ENCODE data around the gene PARP9. TPM values are rescaled to one million over a fixed set of nuclear protein-coding genes. Genes with fewer than 3 reads are reported as not detected.
"Not testable (repeated sequence)": the region's sequence is repeated elsewhere in the genome, so short reads cannot be mapped to it uniquely, and the experiment has no call there.

Gene PARP9
- total RNA-seq, 1 donor from 2014 or later = 33.9 TPM

GRCh38 chr3:122577409-122578031 is 13.4 kb upstream of the PARP9 start, which contains the start of gene PARP15:
Gene PARP15 (plus strand): TSS chr3:122577650. CDS start chr3:122577668, 18 bp downstream.
- intact Hi-C loops (cut with DNase I) = no loop called here
- ATAC-seq (peak; percentile 67), DNase-seq (ENCODE audit: low spot score) (no peak)

GRCh38 chr3:122576174-122576940 is 12.3 kb upstream of the PARP9 start:
- ATAC-seq (no peak), DNase-seq (ENCODE audit: low spot score) (no peak)
- intact Hi-C loops (cut with DNase I) = no loop called here

GRCh38 chr3:122572940-122573412 is 8.9 kb upstream of the PARP9 start:
- ATAC-seq (peak; percentile 21), DNase-seq (ENCODE audit: low spot score) (no peak)
- intact Hi-C loops (cut with DNase I) = no loop called here

GRCh38 chr3:122568755-122569154 is 4.7 kb upstream of the PARP9 start:
- ATAC-seq = no peak
- DNase-seq (ENCODE audit: low spot score) = no peak
- intact Hi-C loops (cut with DNase I) = no loop called here

GRCh38 chr3:122568131-122568530 is 4.0 kb upstream of the PARP9 start:
- ATAC-seq; DNase-seq (ENCODE audit: low spot score); intact Hi-C loops (cut with DNase I): not testable (repeated sequence)

- DNase-seq (ENCODE audit: low spot score) = no peak
- intact Hi-C loops (cut with DNase I) = loop anchor here (5.0 kb wide), 1 partner anchor 119 kb away; the partner anchor contains the start of gene PARP14
- ATAC-seq = peak; percentile 18
These were observed 429 bp downstream of the PARP9 start for GRCh38 chr3:122563717-122564025.

- no peak for ATAC-seq
- no peak for DNase-seq (ENCODE audit: low spot score)
- intact Hi-C loops (cut with DNase I) = loop anchor here (5.0 kb wide), 1 partner anchor 119 kb away; the partner anchor contains the start of gene PARP14
These were observed 980 bp downstream of the PARP9 start for GRCh38 chr3:122562923-122563716.

GRCh38 chr3:122560680-122561079 is 3.4 kb downstream of the PARP9 start:
- no peak for ATAC-seq
- intact Hi-C loops (cut with DNase I) = loop anchor here (5.0 kb wide), 1 partner anchor 122 kb away; the partner anchor contains the start of gene PARP14
- DNase-seq (ENCODE audit: low spot score) = no peak

GRCh38 chr3:122559906-122560305 is 4.2 kb downstream of the PARP9 start:
- DNase-seq (ENCODE audit: low spot score) (no peak), ATAC-seq (no peak)
- intact Hi-C loops (cut with DNase I) = loop anchor here (5.0 kb wide), 1 partner anchor 122 kb away; the partner anchor contains the start of gene PARP14

- intact Hi-C loops (cut with DNase I) = no loop called here
- ATAC-seq (no peak), DNase-seq (ENCODE audit: low spot score) (no peak)
These were observed 5.5 kb downstream of the PARP9 start for GRCh38 chr3:122558605-122559004.

GRCh38 chr3:122557356-122557755 is 6.7 kb downstream of the PARP9 start:
- intact Hi-C loops (cut with DNase I) = no loop called here
- no peak for ATAC-seq
- DNase-seq (ENCODE audit: low spot score) = no peak

GRCh38 chr3:122555275-122556071 is 8.6 kb downstream of the PARP9 start:
- intact Hi-C loops (cut with DNase I) = no loop called here
- no peak for DNase-seq (ENCODE audit: low spot score)
- peak; percentile 45 for ATAC-seq

GRCh38 chr3:122553171-122553570 is 10.9 kb downstream of the PARP9 start:
- no peak for ATAC-seq
- no peak for DNase-seq (ENCODE audit: low spot score)
- intact Hi-C loops (cut with DNase I) = no loop called here

GRCh38 chr3:122548619-122549018 is 15.5 kb downstream of the PARP9 start:
- ATAC-seq (no peak), DNase-seq (ENCODE audit: low spot score) (no peak)
- intact Hi-C loops (cut with DNase I) = no loop called here

GRCh38 chr3:122548076-122548475 is 16.0 kb downstream of the PARP9 start:
- no peak for DNase-seq (ENCODE audit: low spot score)
- no peak for ATAC-seq
- intact Hi-C loops (cut with DNase I) = no loop called here

- ATAC-seq (no peak), DNase-seq (ENCODE audit: low spot score) (no peak)
- intact Hi-C loops (cut with DNase I) = no loop called here
These were observed 17.9 kb downstream of the PARP9 start for GRCh38 chr3:122546151-122546550.

GRCh38 chr3:122538956-122539490 is 25.1 kb downstream of the PARP9 start:
- intact Hi-C loops (cut with DNase I) = no loop called here
- no peak for DNase-seq (ENCODE audit: low spot score)

GRCh38 chr3:122536632-122537001 is 27.5 kb downstream of the PARP9 start:
- intact Hi-C loops (cut with DNase I) = no loop called here
- DNase-seq (ENCODE audit: low spot score) = no peak
- ATAC-seq = no peak

More at GRCh38 chr3:122538956-122539490, 25.1 kb downstream of the PARP9 start:
- no peak for ATAC-seq
